DOHH2 (cell line): Measurements from ENCODE around the gene RC3H1.

Experiments used
- H3F3A ChIP-seq: fragments of 200-600 bp; sonication (generic), shearing (Covaris generic); 2 replicates; pipeline ENCODE4 v1.6.0; 2016; ENCODE audit warnings: antibody characterized with exemption, mild to moderate bottlenecking; ENCODE audit not compliant: control insufficient read depth, insufficient read depth
- H3K27ac ChIP-seq: fragments of 200-600 bp; sonication (generic); 2 replicates; pipeline ENCODE4 v1.5.1; 2014; ENCODE audit warnings: low read depth, mild to moderate bottlenecking, low read length, moderate library complexity
- H3K27me3 ChIP-seq: fragments of 200-600 bp; sonication (generic); 2 replicates; pipeline ENCODE4 v1.6.1; 2014; ENCODE audit warnings: mild to moderate bottlenecking, low read length, mixed read lengths; ENCODE audit not compliant: control insufficient read depth
- H3K36me3 ChIP-seq: fragments of 200-600 bp; sonication (generic); 2 replicates; pipeline ENCODE4 v1.6.1; 2014; ENCODE audit warnings: mild to moderate bottlenecking, low read length, moderate library complexity, mixed read lengths; ENCODE audit not compliant: control insufficient read depth
- H3K4me1 ChIP-seq: fragments of 200-600 bp; sonication (generic); 2 replicates; pipeline ENCODE4 v1.6.1; 2014; ENCODE audit warnings: mild to moderate bottlenecking, low read length, mixed read lengths; ENCODE audit not compliant: control insufficient read depth
- H3K4me2 ChIP-seq: fragments of 200-600 bp; sonication (generic); 2 replicates; pipeline ENCODE4 v1.6.0; 2014; ENCODE audit warnings: mild to moderate bottlenecking, low read length, moderate library complexity
- H3K4me3 ChIP-seq: fragments of 200-600 bp; sonication (generic); 2 replicates; pipeline ENCODE4 v1.5.1; 2014; ENCODE audit warnings: mild to moderate bottlenecking, low read length, mixed read lengths
- H3K79me2 ChIP-seq: fragments of 200-600 bp; sonication (generic); 2 replicates; pipeline ENCODE4 v1.6.1; 2014; ENCODE audit warnings: mild to moderate bottlenecking, low read length, mixed read lengths; ENCODE audit not compliant: control insufficient read depth
- H3K9me2 ChIP-seq: fragments of 200-600 bp; sonication (generic); replicated peaks from 2 replicates; pipeline ENCODE4 v1.6.1; 2014; ENCODE audit warnings: mild to moderate bottlenecking, low read length, mixed read lengths; ENCODE audit not compliant: control insufficient read depth
- H3K9me3 ChIP-seq: fragments of 200-600 bp; sonication (generic); 2 replicates; pipeline ENCODE4 v1.6.1; 2014; ENCODE audit warnings: antibody characterized with exemption, low read length, mixed read lengths; ENCODE audit not compliant: control insufficient read depth, insufficient read depth
- H4K20me1 ChIP-seq: fragments of 200-600 bp; sonication (generic); 2 replicates; pipeline ENCODE4 v1.6.0; 2014; ENCODE audit warnings: low read depth, mild to moderate bottlenecking, antibody characterized with exemption, low read length, moderate library complexity; ENCODE audit not compliant: control insufficient read depth, insufficient read depth
- CTCF ChIP-seq: fragments of 200-600 bp; sonication (generic); IDR thresholded peaks from one replicate; pipeline ENCODE4 v1.5.1; 2014; ENCODE audit warnings: antibody characterized with exemption, mild to moderate bottlenecking, low read depth, low read length; ENCODE audit not compliant: poor library complexity, severe bottlenecking
- EZH2phosphoT487 ChIP-seq: fragments of 200-600 bp; sonication (generic); IDR thresholded peaks from 2 replicates; pipeline ENCODE4 v1.6.1; 2017; ENCODE audit warnings: borderline replicate concordance, mild to moderate bottlenecking, antibody characterized with exemption, low read length, moderate library complexity, mixed read lengths

The RC3H1 gene

GRCh38 chr1:174053826-174054225 lies 31.7 kb upstream of the RC3H1 start:
- Histone ChIP-seq H3K4me2 (no peak overlapping the region), H3K36me3 (no peaks in the 10 kb centered on the region), H3K9me2 (no peaks in the 10 kb centered on the region), H3K27me3 (no peaks in the 10 kb centered on the region), H3K9me3 (no peaks in the 10 kb centered on the region), H3K79me2 (no peaks in the 10 kb centered on the region), H3F3A (no peaks in the 10 kb centered on the region), H4K20me1 (no peaks in the 10 kb centered on the region), H3K4me1 (no peaks in the 10 kb centered on the region), H3K4me3 (no peak overlapping the region), H3K27ac (no peak overlapping the region)
- TF ChIP-seq CTCF, result no peak
- no peak for TF ChIP-seq EZH2phosphoT487

GRCh38 chr1:174052621-174053020 lies 30.5 kb upstream of the RC3H1 start:
- Histone ChIP-seq H3K4me1 (no peaks in the 10 kb centered on the region), H3K4me2 (no peak overlapping the region), H3K9me3 (no peaks in the 10 kb centered on the region), H3K9me2 (no peaks in the 10 kb centered on the region), H3K4me3 (no peak overlapping the region), H3K27ac (no peak overlapping the region), H3K27me3 (no peaks in the 10 kb centered on the region), H3K79me2 (no peaks in the 10 kb centered on the region), H3F3A (no peaks in the 10 kb centered on the region), H3K36me3 (no peaks in the 10 kb centered on the region), H4K20me1 (no peaks in the 10 kb centered on the region)
- TF ChIP-seq EZH2phosphoT487, result no peak
- no peak for TF ChIP-seq CTCF

GRCh38 chr1:174051956-174052355 lies 29.8 kb upstream of the RC3H1 start:
- no peak overlapping the region for H3K27ac ChIP-seq
- H3F3A ChIP-seq, result no peaks in the 10 kb centered on the region
- H3K9me2 ChIP-seq, result no peaks in the 10 kb centered on the region
- H3K9me3 ChIP-seq, result no peaks in the 10 kb centered on the region
- no peaks in the 10 kb centered on the region for H4K20me1 ChIP-seq
- H3K4me3 ChIP-seq, result no peak overlapping the region
- no peaks in the 10 kb centered on the region for H3K36me3 ChIP-seq
- H3K4me2 ChIP-seq, result no peak overlapping the region
- no peaks in the 10 kb centered on the region for H3K27me3 ChIP-seq
- TF ChIP-seq EZH2phosphoT487 (no peak), CTCF (no peak)
- no peaks in the 10 kb centered on the region for H3K79me2 ChIP-seq
- no peaks in the 10 kb centered on the region for H3K4me1 ChIP-seq

GRCh38 chr1:174049514-174049913 lies 27.4 kb upstream of the RC3H1 start:
- H3K79me2 ChIP-seq, result no peaks in the 10 kb centered on the region
- no peaks in the 10 kb centered on the region for H3F3A ChIP-seq
- H3K27ac ChIP-seq, result no peak overlapping the region
- TF ChIP-seq EZH2phosphoT487, result no peak
- TF ChIP-seq CTCF, result no peak
- no peak overlapping the region for H3K4me2 ChIP-seq
- H3K27me3 ChIP-seq, result no peaks in the 10 kb centered on the region
- no peaks in the 10 kb centered on the region for H3K4me1 ChIP-seq
- H3K9me2 ChIP-seq, result no peaks in the 10 kb centered on the region
- H3K9me3 ChIP-seq, result no peaks in the 10 kb centered on the region
- no peak overlapping the region for H3K4me3 ChIP-seq
- H3K36me3 ChIP-seq, result no peaks in the 10 kb centered on the region
- H4K20me1 ChIP-seq, result no peaks in the 10 kb centered on the region
